ENCODE results near the gene AGPS. TPM values are rescaled to one million over a fixed set of nuclear protein-coding genes. Genes with fewer than 3 reads are reported as not detected.

The AGPS gene
- polyA plus RNA-seq, 1 of the 3 experiments (the other 2 are of a cell fraction) = 10.9 TPM

GRCh38 chr2:177397481-177398289, 5.1 kb downstream of the AGPS start (continued):
- TF ChIP-seq IRF3 (IDR thresholded peaks at IDR 0.05; ENCODE audit: low read depth, low read length) (no peak), REST (IDR thresholded peaks at IDR 0.05; ENCODE audit: low read depth, low read length) (no peak), FOXM1 (IDR thresholded peaks at IDR 0.05; ENCODE audit: low read depth) (no peak), SIN3A (IDR thresholded peaks at IDR 0.05; ENCODE audit: borderline replicate concordance, low read depth, low read length) (no peak), MAX (IDR thresholded peaks at IDR 0.05; ENCODE audit: low read depth) (no peak), FOSL2 (IDR thresholded peaks at IDR 0.05; ENCODE audit: borderline replicate concordance, low read depth) (peak; percentile 82), GABPA (IDR thresholded peaks at IDR 0.05; ENCODE audit: low read depth) (no peak), ZBTB33 (IDR thresholded peaks at IDR 0.05; ENCODE audit: borderline replicate concordance, low read depth) (0 out of 2 replicates have a peak, but pooled peaks have one; percentile 23), JUND (IDR thresholded peaks at IDR 0.05) (peak; percentile 80), NRF1 (IDR thresholded peaks at IDR 0.05; ENCODE audit: low read depth, low read length) (no peak)

GRCh38 chr2:177398290-177398683, 5.7 kb downstream of the AGPS start:
- ChIA-PET POLR2A (no interaction called here), CTCF (interaction anchor here (0.7 kb wide), 1 partner anchor 18 kb away, joined by 3 read pairs; no protein-coding TSS in a partner anchor)
- H3F3A ChIP-seq (replicated peaks; ENCODE audit: insufficient read depth) = peaks cover 21% of the 10 kb centered on the region
- no peak overlapping the region for H3K4me3 ChIP-seq (ENCODE audit: low read depth in 2 of 2, low read length in 1 of 2)
- peak overlapping the region in 1 of 2 experiments; percentile 97; a peak in 2 of 4 replicates for H3K27ac ChIP-seq (ENCODE audit: low read depth in 2 of 2, low read length in 1 of 2)
- no peaks in the 10 kb centered on the region for H3K9me3 ChIP-seq
- TF ChIP-seq GATA2 (CRISPR knock-in tag; IDR thresholded peaks at IDR 0.05) = no peak
- no peak for TF ChIP-seq EZH2phosphoT487 (IDR thresholded peaks at IDR 0.05; ENCODE audit: borderline replicate concordance, low read depth)
- TF ChIP-seq TEAD4 (IDR thresholded peaks at IDR 0.05; ENCODE audit: borderline replicate concordance, insufficient read depth) = no peak
- TF ChIP-seq RCOR1 (IDR thresholded peaks at IDR 0.05; ENCODE audit: low read length) = no peak
- no peak for TF ChIP-seq MAX (IDR thresholded peaks at IDR 0.05; ENCODE audit: low read depth)
- H4K20me1 ChIP-seq (ENCODE audit: insufficient read depth) = no peaks in the 10 kb centered on the region
- H3K4me2 ChIP-seq = peak overlapping the region; percentile 73; the same call in 1 of the 2 replicates
- H3K9ac ChIP-seq = no peak overlapping the region
- H3K36me3 ChIP-seq (replicated peaks in 1 of 2; ENCODE audit: control insufficient read depth in 1 of 2, insufficient read depth in 2 of 2, low read length in 1 of 2) = no peaks in the 10 kb centered on the region
- H3K4me1 ChIP-seq (ENCODE audit: control insufficient read depth in 1 of 2, insufficient read depth in 2 of 2, low read depth in 1 of 2, low read length in 1 of 2) = peaks cover 17 to 26% of the 10 kb centered on the region in 2 experiments; a peak in 3 of 4 replicates
- no peaks in the 10 kb centered on the region for H3K27me3 ChIP-seq (ENCODE audit: insufficient read depth)
- peaks cover 93% of the 10 kb centered on the region for H3K79me2 ChIP-seq (ENCODE audit: insufficient read depth)
- no peak overlapping the region for H2AFZ ChIP-seq (ENCODE audit: low read depth)
- H3K9me2 ChIP-seq = no peaks in the 10 kb centered on the region
- DNase-seq = no peak
- WGBS (ENCODE audit: low lambda C conversion rate) = 89% methylated on average over 1 of the region's 1 CpG

Data from SK-N-SH (cell line).